ENCODE results near the gene SNX27.

- TF ChIP-seq POLR2A (IDR thresholded peaks at IDR 0.05) = no peak
- TF ChIP-seq CTCF (IDR thresholded peaks at IDR 0.05) = no peak
Measured at GRCh38 chr1:151612501-151613281, 841 bp downstream of the SNX27 start.

Data from testis (tissue), 2 donors.